ENCODE measurements around the gene NAA25. TPM values are rescaled to one million over a fixed set of nuclear protein-coding genes. Genes with fewer than 3 reads are reported as not detected.

Gene NAA25
- total RNA-seq, 2 donors from 2014 or later: 15.5 to 24.0 TPM

DNA sequence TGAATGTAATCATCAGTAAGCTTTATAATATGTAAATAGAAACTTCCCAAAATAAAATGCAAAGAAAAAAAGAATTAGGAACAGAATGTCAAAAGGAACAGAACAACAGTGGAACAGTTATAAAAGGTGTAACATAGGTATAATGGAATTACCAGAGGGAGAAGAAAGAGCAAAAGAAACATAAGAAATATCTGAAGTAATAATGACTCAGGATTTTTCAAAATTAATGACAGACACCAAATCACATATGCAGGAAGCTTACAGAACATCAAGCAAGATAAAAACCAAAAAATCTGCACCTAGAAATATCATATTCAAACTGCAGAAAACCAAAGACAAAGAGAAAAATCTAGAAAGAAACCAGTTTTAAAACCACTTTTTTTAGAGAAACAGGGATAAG lies 131.7 kb downstream of the NAA25 start:
- Histone ChIP-seq H3K27ac (no peak overlapping the region), H3K27me3 (replicated peaks; ENCODE audit: insufficient read depth) (no peaks in the 10 kb centered on the region), H3K4me1 (replicated peaks) (no peaks in the 10 kb centered on the region), H3K4me3 (no peak overlapping the region), H3K36me3 (no peaks in the 10 kb centered on the region), H3K9me3 (no peaks in the 10 kb centered on the region)
- no peak for DNase-seq (ENCODE audit: low spot score)
- intact Hi-C loops (cut with DNase I): no loop called here
- no peak for TF ChIP-seq POLR2AphosphoS5 (IDR thresholded peaks at IDR 0.05)
- TF ChIP-seq POLR2A (IDR thresholded peaks at IDR 0.05): no peak
- TF ChIP-seq, protein P1, sequence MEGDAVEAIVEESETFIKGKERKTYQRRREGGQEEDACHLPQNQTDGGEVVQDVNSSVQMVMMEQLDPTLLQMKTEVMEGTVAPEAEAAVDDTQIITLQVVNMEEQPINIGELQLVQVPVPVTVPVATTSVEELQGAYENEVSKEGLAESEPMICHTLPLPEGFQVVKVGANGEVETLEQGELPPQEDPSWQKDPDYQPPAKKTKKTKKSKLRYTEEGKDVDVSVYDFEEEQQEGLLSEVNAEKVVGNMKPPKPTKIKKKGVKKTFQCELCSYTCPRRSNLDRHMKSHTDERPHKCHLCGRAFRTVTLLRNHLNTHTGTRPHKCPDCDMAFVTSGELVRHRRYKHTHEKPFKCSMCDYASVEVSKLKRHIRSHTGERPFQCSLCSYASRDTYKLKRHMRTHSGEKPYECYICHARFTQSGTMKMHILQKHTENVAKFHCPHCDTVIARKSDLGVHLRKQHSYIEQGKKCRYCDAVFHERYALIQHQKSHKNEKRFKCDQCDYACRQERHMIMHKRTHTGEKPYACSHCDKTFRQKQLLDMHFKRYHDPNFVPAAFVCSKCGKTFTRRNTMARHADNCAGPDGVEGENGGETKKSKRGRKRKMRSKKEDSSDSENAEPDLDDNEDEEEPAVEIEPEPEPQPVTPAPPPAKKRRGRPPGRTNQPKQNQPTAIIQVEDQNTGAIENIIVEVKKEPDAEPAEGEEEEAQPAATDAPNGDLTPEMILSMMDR (IDR thresholded peaks at IDR 0.05): no peak

Small RNAs within 50 kb of the gene (microRNA-seq; reads per million reads assigned to microRNA genes)
- not detected for gene MIR3657

Small RNAs within 50 kb of the gene (small RNA-seq; reads per million reads assigned to genes)
- gene AC004024.1: 0 reads per million in 2 donors
- gene MIR3657: 0 reads per million in 2 donors
- 0 reads per million in 2 donors for gene RF00019

Other genes starting within 250 kb of the NAA25 start
- 10 to 100 TPM in 1 of 2 donors, 1 to 10 TPM in 1; 5.5 to 16.8 TPM for gene TMEM116, start 95.6 kb downstream of the NAA25 start, total RNA-seq
- gene ERP29, start 95.4 kb downstream of the NAA25 start, total RNA-seq: 100 to 1,000 TPM in 1 of 2 donors, 10 to 100 TPM in 1; 89.1 to 131 TPM
- gene TRAFD1, start 16.8 kb upstream of the NAA25 start, total RNA-seq: 10 to 100 TPM; 44.8 to 56.4 TPM

Measured in prostate gland (tissue), 2 donors.